ENCODE results near the gene STK32B.

- TF ChIP-seq CTCF (IDR thresholded peaks at IDR 0.05) (no peak), EP300 (IDR thresholded peaks at IDR 0.05) (no peak), POLR2A (IDR thresholded peaks at IDR 0.05) (no peak)
Observed at GRCh38 chr4:5072948-5073347, 21.7 kb downstream of the STK32B start.
